AG04449 (cell line): Measurements from ENCODE around the gene NFIL3.

Experiments
- CTCF ChIA-PET: fragments of 350-600 bp; formaldehyde crosslinking; extraction: SDS; loops from one replicate; lab custom pipeline; 2021; ENCODE audit warnings: antibody characterized with exemption; lab: Yijun Ruan, JAX
- POLR2A ChIA-PET: fragments of 400-600, 350-600 bp; formaldehyde crosslinking; extraction: SDS; loops from one replicate; lab custom pipeline; 2020; ENCODE audit warnings: antibody characterized with exemption, inconsistent platforms; lab: Yijun Ruan, JAX
- DNase-seq: peaks from one replicate; pipeline ENCODE4 v3.0.0-alpha.2; 2010; ENCODE audit warnings: low read depth, low spot score
- H3K4me3 ChIP-seq: 2 replicates; pipeline ENCODE4 v1.5.1; 2011; ENCODE audit warnings: low read depth, mild to moderate bottlenecking, control low read depth, low read length
- CTCF ChIP-seq: IDR thresholded peaks from one replicate; pipeline ENCODE4 v1.5.1; 2011; ENCODE audit warnings: mild to moderate bottlenecking, moderate library complexity, low read length, control low read depth, inconsistent platforms; ENCODE audit not compliant: insufficient read depth; ENCODE audit errors: missing control alignments

NFIL3 gene

GRCh38 chr9:91419222-91420191 lies 4.1 kb downstream of the NFIL3 start:
- no peak for TF ChIP-seq CTCF
- CTCF ChIA-PET: interaction anchor here (1.0 kb wide), 2 partner anchors 280 to 504 kb away, joined by 4 to 5 read pairs; no protein-coding TSS in a partner anchor
- POLR2A ChIA-PET: interaction anchor here (0.6 kb wide), 1 partner anchor 71 kb away, joined by 3 read pairs; no protein-coding TSS in a partner anchor
- DNase-seq: peak; percentile 82
- peak overlapping the region; percentile 15; the same call in 1 of the 2 replicates for H3K4me3 ChIP-seq

DNA sequence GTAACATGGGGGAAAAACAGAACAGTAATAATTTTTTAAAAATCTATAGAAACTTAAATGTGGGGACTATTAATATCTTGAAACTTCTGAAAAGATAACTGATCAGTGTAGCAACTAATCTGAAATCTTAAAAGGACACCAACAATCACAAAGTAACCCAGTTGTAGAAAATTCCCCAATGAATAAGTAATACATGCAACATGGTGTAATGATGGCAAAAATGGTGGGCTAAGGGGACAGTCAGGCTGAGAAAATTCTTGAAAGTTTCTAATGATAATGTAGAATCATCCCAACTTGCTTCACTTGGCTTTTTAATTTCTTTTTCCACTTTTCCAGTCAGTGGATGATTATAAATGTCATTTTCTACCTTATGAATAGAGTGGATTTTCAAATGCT lies 5.4 kb downstream of the NFIL3 start:
- TF ChIP-seq CTCF: no peak
- CTCF ChIA-PET: interaction anchor here (1.4 kb wide), 1 partner anchor 503 kb away, joined by 4 read pairs; no protein-coding TSS in a partner anchor
- POLR2A ChIA-PET: no interaction called here
- no peak overlapping the region for H3K4me3 ChIP-seq
- no peak for DNase-seq

DNA sequence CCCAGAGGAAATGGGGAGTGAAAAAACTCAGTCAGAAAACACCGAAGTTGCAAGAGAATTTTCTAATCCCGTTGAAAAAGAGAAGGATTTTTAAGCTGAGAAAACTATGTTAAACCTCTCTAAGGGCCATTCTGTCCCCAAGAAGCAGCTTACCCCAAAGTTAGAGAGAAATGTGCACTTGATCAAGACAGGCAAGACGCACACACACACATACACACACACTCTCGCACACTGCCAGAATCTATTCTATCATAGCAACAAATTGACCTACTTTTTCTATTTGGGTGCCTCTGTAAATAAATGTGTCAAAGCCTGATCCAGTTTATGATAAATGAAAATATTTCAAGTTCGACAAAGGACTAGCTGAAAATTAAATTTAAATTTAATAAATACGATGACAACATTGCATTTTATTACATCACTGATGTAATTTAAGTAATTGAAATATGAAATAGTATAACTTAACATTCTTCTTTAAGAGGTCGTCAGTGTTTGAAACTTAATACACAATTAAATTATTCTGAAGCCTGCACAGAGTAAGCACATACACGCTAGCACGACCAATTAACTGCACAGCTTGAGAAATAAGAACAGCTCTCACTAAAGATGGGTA lies 5.9 kb downstream of the NFIL3 start:
- TF ChIP-seq CTCF: no peak
- ChIA-PET CTCF (interaction anchor here (1.4 kb wide), 1 partner anchor 503 kb away, joined by 4 read pairs; no protein-coding TSS in a partner anchor), POLR2A (no interaction called here)
- no peak for DNase-seq
- H3K4me3 ChIP-seq: no peak overlapping the region

- H3K4me3 ChIP-seq: no peak overlapping the region
- POLR2A ChIA-PET: interaction anchor here (0.9 kb wide), 1 partner anchor 327 kb away, joined by 3 read pairs; no protein-coding TSS in a partner anchor
- no peak for DNase-seq
- TF ChIP-seq CTCF: no peak
- CTCF ChIA-PET: interaction anchor here (1.2 kb wide), 1 partner anchor 501 kb away, joined by 3 read pairs; no protein-coding TSS in a partner anchor
Observed at GRCh38 chr9:91416096-91416712, 7.4 kb downstream of the NFIL3 start.

DNA sequence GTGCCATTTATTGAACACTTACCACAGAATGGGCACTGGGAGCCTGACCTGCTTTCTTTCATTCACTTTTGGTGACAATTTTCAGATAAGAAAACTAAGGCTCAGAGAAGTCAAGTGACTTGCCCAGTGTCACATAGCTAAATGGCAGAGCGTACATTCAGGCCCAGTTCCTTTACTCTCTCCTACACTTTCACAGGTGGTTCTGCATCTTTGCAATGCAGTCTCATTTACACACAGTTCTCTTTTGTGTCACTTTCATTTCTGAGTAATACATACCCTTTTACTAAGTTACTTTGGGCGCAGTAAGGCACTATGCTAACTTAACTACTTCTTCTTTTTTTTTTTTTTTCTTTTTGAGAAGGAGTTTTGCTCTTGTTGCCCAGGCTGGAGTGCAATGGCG lies 8.3 kb downstream of the NFIL3 start:
- CTCF ChIA-PET: no interaction called here
- DNase-seq: no peak
- POLR2A ChIA-PET: interaction anchor here (0.9 kb wide), 1 partner anchor 326 kb away, joined by 3 read pairs; no protein-coding TSS in a partner anchor
- no peak overlapping the region for H3K4me3 ChIP-seq
- no peak for TF ChIP-seq CTCF
